ENCODE measurements around the gene MLH3. TPM values are rescaled to one million over a fixed set of nuclear protein-coding genes. Genes with fewer than 3 reads are reported as not detected.

The MLH3 gene
- total RNA-seq, 1 experiment from 2014 or later, result 23.0 TPM

DNA sequence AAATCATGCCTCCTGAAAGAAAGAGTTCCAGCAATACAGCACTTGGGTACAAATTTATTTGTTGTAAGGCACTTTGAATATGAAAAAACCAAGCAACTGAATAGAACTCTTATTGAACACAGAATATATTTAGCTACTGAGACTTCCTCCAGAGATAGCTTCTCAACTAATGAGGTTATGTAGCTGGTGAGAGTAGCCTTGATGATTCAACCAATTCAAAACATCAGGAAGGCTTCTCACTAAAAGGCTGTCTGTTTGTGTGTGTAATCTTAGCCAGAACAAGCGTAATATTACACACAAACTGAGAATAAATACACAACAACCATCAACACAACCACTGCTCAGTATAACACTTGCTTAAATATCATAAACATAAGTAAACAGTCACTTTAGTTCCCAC is 28.2 kb downstream of the MLH3 start:
- Histone ChIP-seq H4K5ac (ENCODE audit: insufficient read length, low read depth, low read length) (no peak overlapping the region), H3K79me2 (ENCODE audit: insufficient read depth, low read length) (no peaks in the 10 kb centered on the region), H3K23me2 (ENCODE audit: insufficient read length, low read depth, low read length, poor library complexity, severe bottlenecking) (no peaks in the 10 kb centered on the region), H2BK20ac (ENCODE audit: low read depth, low read length, poor library complexity, severe bottlenecking) (no peak overlapping the region), H3K27ac (ENCODE audit: insufficient read length, low read depth, low read length) (no peak overlapping the region), H2AK5ac (ENCODE audit: insufficient read length, low read length) (no peak overlapping the region), H3K18ac (ENCODE audit: insufficient read length, low read depth, low read length) (no peak overlapping the region), H3K4me1 (ENCODE audit: insufficient read depth, low read length) (no peaks in the 10 kb centered on the region), H2BK120ac (ENCODE audit: low read depth, low read length, poor library complexity, severe bottlenecking) (no peak overlapping the region), H3K23ac (ENCODE audit: insufficient read length, low read depth, low read length) (no peak overlapping the region), H3K9me3 (ENCODE audit: control insufficient read depth, low read depth, low read length) (no peaks in the 10 kb centered on the region), H3K9ac (ENCODE audit: extremely low read depth, insufficient read length, low read length) (no peak overlapping the region), H3K14ac (ENCODE audit: insufficient read depth, low read length) (no peak overlapping the region), H3T11ph (ENCODE audit: low read length) (no peak overlapping the region), H3K4ac (ENCODE audit: low read depth, low read length) (no peak overlapping the region), H3K56ac (ENCODE audit: insufficient read length, low read depth, low read length) (no peak overlapping the region), H3K79me1 (ENCODE audit: insufficient read depth, low read depth, low read length, poor library complexity, severe bottlenecking) (no peaks in the 10 kb centered on the region), H2AFZ (ENCODE audit: low read length) (no peak overlapping the region), H4K20me1 (ENCODE audit: control insufficient read depth, insufficient read depth, insufficient read length) (no peaks in the 10 kb centered on the region), H2BK5ac (ENCODE audit: insufficient read length, low read length) (no peak overlapping the region), H3K27me3 (ENCODE audit: insufficient read depth, low read length) (no peaks in the 10 kb centered on the region), H2BK15ac (ENCODE audit: low read depth, low read length) (no peak overlapping the region), H4K91ac (ENCODE audit: insufficient read length, low read depth, low read length) (no peak overlapping the region), H3K4me2 (ENCODE audit: insufficient read depth, insufficient read length, low read length) (no peak overlapping the region), H4K8ac (replicated peaks; ENCODE audit: insufficient read length, low read depth, low read length) (no peak overlapping the region), H2BK12ac (ENCODE audit: insufficient read length, low read depth, low read length) (no peak overlapping the region)
- Mint-ChIP-seq H3K27ac (no peak overlapping the region), H3K9me3 (no peaks in the 10 kb centered on the region), H3K36me3 (ENCODE audit: insufficient read depth in 1 of 3, low read depth in 3 of 3) (peaks cover 0 to 41% (median 24%) of the 10 kb centered on the region in 3 experiments; a peak in 5 of 7 replicates), H3K4me3 (no peak overlapping the region), H3K27me3 (ENCODE audit: low read depth) (no peaks in the 10 kb centered on the region), H3K4me1 (no peaks in the 10 kb centered on the region)
- TF ChIP-seq, protein P1, sequence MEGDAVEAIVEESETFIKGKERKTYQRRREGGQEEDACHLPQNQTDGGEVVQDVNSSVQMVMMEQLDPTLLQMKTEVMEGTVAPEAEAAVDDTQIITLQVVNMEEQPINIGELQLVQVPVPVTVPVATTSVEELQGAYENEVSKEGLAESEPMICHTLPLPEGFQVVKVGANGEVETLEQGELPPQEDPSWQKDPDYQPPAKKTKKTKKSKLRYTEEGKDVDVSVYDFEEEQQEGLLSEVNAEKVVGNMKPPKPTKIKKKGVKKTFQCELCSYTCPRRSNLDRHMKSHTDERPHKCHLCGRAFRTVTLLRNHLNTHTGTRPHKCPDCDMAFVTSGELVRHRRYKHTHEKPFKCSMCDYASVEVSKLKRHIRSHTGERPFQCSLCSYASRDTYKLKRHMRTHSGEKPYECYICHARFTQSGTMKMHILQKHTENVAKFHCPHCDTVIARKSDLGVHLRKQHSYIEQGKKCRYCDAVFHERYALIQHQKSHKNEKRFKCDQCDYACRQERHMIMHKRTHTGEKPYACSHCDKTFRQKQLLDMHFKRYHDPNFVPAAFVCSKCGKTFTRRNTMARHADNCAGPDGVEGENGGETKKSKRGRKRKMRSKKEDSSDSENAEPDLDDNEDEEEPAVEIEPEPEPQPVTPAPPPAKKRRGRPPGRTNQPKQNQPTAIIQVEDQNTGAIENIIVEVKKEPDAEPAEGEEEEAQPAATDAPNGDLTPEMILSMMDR (conservative IDR thresholded peaks at IDR 0.05), result no peak
- no CpG with 5 or more reads among the region's 1 CpG for WGBS (ENCODE audit: extremely low coverage, insufficient read length, low lambda C conversion rate)
- no peak for DNase-seq

Data from H9 (cell line).